GM19395 (cell line): Measurements from ENCODE around the gene RNPEPL1.
"Not testable (repeated sequence)": the region's sequence is repeated elsewhere in the genome, so short reads cannot be mapped to it uniquely, and the experiment has no call there.

Experiments used
- ATAC-seq: cut with Tn5 transposase; IDR thresholded peaks from one replicate; pipeline ENCODE4 v1.9.1; 2021; ENCODE audit warnings: mild to moderate bottlenecking, moderate library complexity; ENCODE audit not compliant: unreplicated experiment

RNPEPL1 gene

DNA sequence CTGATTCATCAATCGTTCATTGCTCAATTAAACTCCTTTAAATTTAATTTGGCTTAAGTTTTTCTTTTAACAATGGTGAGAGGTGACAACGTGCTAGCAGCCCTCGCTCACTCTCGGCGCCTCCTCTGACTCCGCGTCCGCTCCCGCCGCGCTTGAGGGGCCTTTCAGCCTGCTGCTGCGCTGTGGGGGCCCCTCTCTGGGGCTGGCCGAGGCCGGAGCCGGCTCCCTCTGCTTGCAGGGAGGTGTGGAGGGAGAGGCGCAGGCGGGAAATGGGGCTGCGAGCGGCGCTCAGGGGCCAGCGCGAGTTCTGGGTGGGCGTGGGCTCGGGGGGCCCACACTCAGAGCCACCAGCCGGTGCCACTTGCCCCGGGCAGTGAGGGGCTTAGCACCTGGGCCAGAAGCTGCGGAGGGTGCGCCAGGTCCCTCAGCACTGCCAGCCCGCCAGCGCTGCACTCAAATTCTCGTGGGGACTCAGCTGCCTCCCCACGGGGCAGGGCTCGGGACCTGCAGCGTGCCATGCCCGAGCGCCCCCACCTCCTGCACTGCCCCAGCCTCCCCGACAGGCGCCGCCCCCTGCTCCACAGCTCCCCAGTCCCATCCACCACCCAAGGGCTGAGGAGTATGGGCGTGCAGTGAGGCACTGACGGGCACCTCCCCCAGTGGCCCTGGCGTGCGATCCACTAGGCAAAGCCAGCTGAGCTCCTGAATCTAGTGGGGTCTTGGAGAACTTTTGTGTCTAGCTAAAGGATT, 30.1 kb upstream of the RNPEPL1 start:
- no peak for ATAC-seq

- ATAC-seq: not testable (repeated sequence)
Observed at GRCh38 chr2:240539101-240539500, 29.2 kb upstream of the RNPEPL1 start.

- ATAC-seq: no peak
Observed at GRCh38 chr2:240539906-240540305, 28.4 kb upstream of the RNPEPL1 start.

DNA sequence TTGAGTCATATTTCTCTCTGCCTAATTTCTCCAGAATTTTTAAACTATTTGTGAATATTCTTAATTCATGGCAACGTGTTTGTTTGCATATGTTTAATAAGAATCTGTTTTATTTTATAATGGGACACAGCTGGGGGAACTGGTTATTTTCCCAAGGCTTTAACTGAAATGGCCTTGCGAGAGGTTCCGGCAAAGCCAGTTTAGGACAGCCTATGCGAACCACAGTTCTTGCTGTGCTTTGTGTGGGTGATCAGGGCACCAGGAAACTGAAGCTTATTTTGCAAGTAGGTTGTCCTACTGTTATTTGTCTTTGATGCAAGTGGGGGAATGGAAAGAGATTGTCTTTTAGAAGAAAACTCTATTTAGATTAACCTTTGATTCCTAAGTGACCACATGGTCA, 17.0 kb upstream of the RNPEPL1 start:
- ATAC-seq: no peak

DNA sequence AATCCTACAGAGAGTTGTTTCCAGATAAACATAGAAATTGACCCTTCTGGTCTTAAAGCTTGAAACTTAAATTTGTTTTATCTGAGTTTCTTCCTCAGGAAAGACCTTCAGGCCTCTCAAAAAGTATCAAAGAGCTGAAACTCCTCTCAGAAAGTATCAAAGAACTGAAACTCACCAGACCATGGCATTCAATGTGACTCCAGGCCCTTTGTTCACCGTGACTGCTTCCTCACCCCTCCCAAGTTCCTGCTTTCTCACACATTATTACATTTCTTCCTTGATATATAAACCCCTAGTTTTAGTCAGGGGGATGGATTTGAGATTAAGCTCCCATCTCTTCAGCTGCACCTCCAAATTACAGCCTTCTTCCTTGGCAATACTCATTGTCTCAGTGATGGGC, 16.5 kb upstream of the RNPEPL1 start:
- ATAC-seq: no peak

DNA sequence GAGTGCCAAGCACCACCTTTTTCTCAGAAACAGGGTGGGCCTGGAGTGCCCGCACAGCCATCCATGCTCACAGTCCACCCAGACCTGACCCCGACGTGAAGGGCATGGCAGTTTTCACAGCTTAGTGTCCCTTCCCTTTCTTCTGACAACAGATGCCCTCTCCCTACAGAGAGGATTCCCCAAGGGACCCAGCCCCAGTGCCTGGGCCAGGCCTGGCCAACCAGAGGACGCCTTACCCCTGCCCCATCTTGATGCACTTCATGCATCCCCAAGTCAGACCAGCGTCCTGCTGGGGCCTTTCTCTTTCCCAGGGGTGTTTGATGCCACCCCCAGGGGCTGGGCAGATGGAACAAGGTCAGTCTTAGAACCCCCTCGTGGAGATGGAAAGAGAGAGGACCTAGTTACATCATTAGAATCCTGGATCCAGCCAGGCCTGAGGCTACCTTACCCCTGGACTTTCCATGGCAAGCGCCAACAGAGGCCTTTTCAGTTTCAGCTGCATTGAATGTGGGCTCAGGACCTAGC, 14.3 kb upstream of the RNPEPL1 start:
- ATAC-seq: no peak

- no peak for ATAC-seq
Observed at GRCh38 chr2:240554767-240555493, 13.4 kb upstream of the RNPEPL1 start.

DNA sequence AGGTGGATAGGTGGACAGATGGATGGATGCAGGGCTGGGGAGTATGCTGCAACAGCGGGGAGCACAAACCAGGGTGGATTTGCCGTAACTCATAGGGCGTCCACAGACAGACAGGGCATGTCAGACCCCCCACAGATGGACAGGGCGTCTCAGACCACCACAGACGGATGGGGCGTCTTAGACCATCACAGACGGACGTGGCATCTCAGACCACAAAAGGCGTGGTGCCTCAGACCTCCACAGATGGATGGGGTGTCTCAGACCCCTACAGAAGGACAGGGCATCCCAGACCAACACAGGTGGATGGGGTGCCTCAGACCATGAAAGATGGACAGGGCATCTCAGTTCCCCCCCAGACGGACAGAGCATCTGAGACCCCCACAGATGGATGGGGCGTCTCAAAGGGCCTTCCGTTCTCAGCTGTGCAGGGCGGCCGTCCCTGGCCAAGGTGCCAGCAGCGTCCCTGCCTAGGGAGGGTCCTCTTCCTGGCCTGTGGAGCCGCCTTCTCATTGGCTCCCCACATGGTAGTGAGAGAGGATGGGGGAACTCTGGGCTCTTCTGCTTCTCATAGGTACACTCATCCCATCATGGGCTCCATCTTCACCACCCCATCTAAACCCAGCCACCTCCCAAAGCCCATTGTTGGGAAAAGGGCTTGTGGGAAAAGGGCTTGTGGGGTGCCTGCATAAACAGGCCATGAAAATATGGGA, 12.6 kb upstream of the RNPEPL1 start:
- no peak for ATAC-seq

DNA sequence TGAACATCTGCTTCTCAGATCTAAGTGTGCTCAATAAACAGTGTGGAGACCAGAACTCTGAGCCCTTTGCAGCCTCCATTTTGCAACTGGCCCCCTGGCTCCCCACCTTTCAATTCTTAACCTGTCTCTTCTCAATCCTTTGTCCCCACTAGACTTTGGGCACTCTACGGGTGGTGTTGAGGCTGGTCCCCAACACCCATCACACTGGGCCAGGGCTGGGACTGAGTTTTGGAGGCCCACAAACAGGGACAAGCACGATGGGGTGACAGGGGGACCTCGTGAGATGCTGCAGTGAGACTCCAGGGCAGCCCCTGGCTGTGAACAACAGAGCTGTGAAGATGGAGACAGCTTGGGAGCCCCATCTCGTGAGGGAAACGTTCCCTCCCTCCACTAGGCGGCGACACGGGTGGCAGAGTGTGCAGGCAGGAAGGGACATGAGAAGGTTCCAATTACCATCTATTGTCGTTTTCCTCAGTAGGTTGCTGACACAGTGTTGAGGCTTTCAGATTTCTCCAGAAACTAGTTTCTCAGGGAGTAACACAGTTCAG, 11.7 kb upstream of the RNPEPL1 start:
- no peak for ATAC-seq

DNA sequence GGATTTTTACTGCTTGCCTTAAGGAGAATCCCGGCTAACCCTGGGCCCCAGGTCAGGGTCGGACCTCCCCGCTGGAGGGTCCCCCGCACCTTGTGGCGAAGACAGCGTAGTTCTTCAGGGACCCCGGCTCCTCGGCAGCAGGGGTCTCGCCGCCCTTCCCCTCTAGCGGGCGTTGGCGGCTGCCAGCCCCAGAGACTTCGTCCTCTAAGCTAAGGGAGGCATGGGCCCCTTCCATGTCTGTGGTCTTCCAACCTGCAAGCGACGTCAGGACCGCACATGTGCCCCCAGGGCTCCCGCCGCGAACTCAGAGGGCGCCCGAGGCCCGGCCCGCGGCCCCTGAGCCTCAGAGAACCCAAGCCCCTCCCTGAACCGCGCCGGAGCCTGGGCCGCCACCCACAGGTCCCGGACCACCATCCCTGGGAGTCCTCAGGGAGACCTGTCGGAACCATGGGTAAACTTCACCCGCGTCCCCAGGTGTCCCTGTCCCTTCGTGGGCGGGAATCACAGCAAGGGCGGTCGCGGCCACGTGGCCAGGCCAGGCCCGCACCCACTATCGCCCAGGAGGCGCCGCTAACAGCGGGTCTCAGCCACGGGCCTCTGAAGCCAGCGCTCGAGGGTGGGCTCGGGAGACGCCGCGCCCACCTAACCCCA, 11.1 kb upstream of the RNPEPL1 start:
- ATAC-seq: no peak

DNA sequence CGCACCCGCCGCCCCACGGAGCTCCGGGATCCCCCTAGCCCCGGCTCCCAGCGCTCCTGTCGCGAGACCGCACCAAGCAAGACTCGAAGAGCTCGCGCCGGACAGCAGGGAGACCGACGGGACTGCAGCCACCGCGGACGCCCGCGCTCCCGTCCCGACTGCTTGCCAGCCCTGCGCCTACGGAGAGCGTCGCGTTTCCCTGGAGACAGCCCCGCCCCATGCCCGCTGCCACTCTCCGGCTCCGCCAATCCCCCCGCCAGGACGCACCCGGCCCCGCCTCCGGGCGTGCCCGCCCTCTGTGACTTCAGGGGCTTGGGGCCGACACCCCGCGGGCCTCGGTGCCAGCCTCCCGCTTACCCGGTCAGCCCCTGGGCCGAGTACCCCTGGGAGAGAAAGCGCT, 10.5 kb upstream of the RNPEPL1 start, which contains the start of gene ANKMY1:
ANKMY1 (minus strand) TSS at position 181 of the 400 bp plus-strand sequence. CDS start 653 bp downstream, outside the sequence.
- no peak for ATAC-seq

DNA sequence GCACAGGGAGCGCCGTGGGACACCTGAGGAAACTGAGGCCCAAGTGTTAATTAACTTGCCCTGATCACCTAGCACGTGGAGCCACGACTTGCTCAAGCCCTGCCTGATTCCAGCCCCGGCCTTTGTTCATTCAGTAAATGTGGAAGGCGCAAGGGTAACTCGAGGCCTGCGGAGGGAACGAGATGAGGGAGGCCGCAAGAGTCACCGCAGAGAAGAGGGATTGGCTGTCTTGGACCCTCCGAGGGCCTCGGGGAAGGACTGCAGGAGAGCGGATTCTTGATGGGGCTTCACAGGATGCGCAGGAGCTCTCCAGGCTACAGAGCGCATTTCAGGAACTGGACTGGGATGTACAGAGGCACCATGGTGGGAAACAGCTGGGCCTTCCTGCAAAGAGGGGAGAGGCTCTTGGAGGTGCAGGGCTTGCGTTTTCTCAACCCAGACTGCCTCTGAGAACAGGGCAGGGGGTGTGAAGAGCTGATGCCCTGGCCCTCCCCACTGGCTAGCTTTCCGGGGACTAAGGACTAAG, 10.0 kb upstream of the RNPEPL1 start:
- no peak for ATAC-seq

DNA sequence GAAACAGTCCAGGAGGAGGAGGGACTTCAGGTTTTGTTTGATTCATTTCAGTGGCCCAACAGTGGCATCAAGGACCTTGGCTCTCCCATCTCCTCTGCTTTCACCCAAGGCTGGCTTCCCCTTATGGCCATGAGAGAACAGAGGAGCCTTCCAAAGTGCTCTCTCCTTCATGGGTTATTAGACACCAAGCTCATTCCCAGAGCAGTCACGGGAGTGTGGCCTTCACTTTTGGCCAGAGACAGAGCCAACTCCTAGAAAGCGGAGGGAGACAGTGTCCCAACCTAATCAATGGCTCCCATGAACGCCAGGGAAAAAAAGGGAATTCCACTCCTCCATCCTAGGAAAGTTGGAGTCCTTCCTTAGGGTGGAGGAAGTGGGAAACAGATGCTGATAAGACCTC, 9.0 kb upstream of the RNPEPL1 start:
- ATAC-seq: no peak

DNA sequence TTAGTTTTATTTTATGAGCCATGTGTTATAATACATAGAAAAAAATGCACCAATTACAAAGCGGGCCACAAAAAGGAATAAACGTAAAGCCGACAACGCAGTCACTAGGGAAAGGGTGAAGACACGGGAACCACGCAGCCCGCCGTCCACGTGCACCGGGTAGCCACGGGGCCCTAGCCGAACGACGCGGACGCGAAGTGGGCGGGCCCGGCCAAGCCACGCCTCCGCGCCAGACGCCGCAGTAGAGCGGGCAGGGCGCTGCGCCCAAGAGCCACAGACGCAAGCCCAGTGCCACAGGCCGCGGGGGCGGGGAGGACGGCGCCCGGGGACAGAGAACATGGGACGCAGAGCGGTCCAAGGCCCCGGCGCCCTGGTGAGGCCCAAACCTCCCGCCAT, 8.2 kb upstream of the RNPEPL1 start, which contains the start of gene DUSP28:
DUSP28 (plus strand) TSS at position 274 of the 396 bp plus-strand sequence. CDS start 328 bp downstream, outside the sequence.
- ATAC-seq: peak; percentile 50

DNA sequence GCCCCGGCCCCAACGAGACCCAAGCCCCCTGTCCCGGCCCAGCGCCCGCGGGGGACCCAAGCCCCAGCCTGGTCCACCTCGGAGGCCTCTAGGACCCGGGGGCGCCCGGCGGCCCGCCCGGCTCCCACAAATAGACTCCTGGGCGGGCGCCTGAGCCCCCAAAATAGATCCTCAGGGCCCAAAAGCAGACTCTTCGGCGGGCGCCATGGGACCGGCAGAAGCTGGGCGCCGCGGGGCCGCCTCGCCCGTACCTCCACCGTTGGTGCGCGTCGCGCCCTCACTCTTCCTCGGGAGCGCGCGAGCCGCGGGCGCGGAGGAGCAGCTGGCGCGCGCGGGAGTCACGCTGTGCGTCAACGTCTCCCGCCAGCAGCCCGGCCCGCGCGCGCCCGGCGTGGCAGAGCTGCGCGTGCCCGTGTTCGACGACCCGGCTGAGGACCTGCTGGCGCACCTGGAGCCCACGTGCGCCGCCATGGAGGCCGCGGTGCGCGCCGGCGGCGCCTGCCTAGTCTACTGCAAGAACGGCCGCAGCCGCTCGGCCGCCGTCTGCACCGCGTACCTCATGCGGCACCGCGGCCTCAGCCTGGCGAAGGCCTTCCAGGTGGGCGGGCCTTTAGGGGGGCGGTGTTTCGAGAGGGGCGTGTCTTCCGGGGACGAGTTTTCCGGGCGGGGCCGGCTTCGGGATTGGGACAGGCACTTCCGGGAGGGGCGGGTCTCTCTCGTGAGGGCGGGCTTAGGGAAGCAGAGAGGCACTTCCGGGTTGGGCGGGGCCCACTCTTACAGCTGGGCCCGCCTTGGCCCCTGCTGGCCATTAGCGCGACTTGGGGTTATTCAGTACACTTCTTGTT, 7.6 kb upstream of the RNPEPL1 start:
- ATAC-seq: peak; percentile 61

- peak; percentile 19 for ATAC-seq
Observed at GRCh38 chr2:240561325-240561971, 6.8 kb upstream of the RNPEPL1 start.

DNA sequence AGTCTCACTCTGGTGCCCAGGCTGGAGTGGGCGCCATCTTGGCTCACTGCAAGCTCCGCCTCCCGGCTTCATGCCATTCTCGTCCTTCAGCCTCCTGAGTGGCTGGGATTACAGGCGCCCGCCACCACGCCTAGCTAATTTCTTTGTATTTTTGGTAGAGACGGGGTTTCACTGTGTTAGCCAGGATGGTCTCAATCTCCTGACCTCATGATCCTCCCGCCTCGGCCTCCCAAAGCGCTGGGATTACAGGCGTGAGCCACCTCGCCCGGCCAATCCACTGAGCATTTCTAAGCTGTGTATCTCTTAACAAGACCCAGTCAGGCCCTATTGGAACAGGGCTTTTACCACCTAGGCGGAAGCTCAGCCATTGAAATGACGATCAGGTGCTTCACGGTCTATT, 5.1 kb upstream of the RNPEPL1 start:
- not testable (repeated sequence) for ATAC-seq

GRCh38 chr2:240563951-240564560, 4.2 kb upstream of the RNPEPL1 start:
- ATAC-seq: no peak
